Stimulated activated CD4-positive, alpha-beta T cell treated with anti-CD3 and anti-CD28 coated beads, Interleukin-4, amount 100 ng/mL, for 4 hours (primary cell): ENCODE measurements around the gene NCAM2.

Experiments
- DNase-seq, 2 experiments: peaks; one replicate each; pipeline ENCODE4 v3.0.0-alpha.2; 2020

NCAM2 gene

GRCh38 chr21:21231913-21232312 is 233.7 kb downstream of the NCAM2 start:
- DNase-seq, result no peak

- DNase-seq, result no peak
Measured at GRCh38 chr21:21232320-21232719, 234.1 kb downstream of the NCAM2 start.

- DNase-seq, result no peak
Measured at GRCh38 chr21:21233051-21233450, 234.8 kb downstream of the NCAM2 start.

- DNase-seq, result no peak
Measured at GRCh38 chr21:21236996-21237395, 238.8 kb downstream of the NCAM2 start.

- no peak for DNase-seq
Measured at GRCh38 chr21:21238629-21239400, 240.6 kb downstream of the NCAM2 start.

GRCh38 chr21:21241391-21241790 is 243.2 kb downstream of the NCAM2 start:
- DNase-seq, result no peak

- DNase-seq, result no peak
Measured at GRCh38 chr21:21246007-21246406, 247.8 kb downstream of the NCAM2 start.

- no peak for DNase-seq
Measured at GRCh38 chr21:21247424-21247823, 249.2 kb downstream of the NCAM2 start.

- no peak for DNase-seq
Measured at GRCh38 chr21:21262048-21262447, 263.8 kb downstream of the NCAM2 start.

GRCh38 chr21:21268061-21268471 is 269.9 kb downstream of the NCAM2 start:
- DNase-seq, result no peak

GRCh38 chr21:21268885-21269284 is 270.7 kb downstream of the NCAM2 start:
- no peak for DNase-seq

- no peak for DNase-seq
Measured at GRCh38 chr21:21279193-21279901, 281.1 kb downstream of the NCAM2 start.

- DNase-seq, result no peak
Measured at GRCh38 chr21:21283810-21284209, 285.6 kb downstream of the NCAM2 start.

- no peak for DNase-seq
Measured at GRCh38 chr21:21286170-21286798, 288.1 kb downstream of the NCAM2 start.

- DNase-seq, result no peak
Measured at GRCh38 chr21:21290751-21291150, 292.5 kb downstream of the NCAM2 start.

GRCh38 chr21:21291883-21292569 is 293.8 kb downstream of the NCAM2 start:
- DNase-seq, result no peak

- no peak for DNase-seq
Measured at GRCh38 chr21:21295303-21295702, 297.1 kb downstream of the NCAM2 start.

- no peak for DNase-seq
Measured at GRCh38 chr21:21297211-21297610, 299.0 kb downstream of the NCAM2 start.

GRCh38 chr21:21301013-21301412 is 302.8 kb downstream of the NCAM2 start:
- DNase-seq, result no peak

GRCh38 chr21:21309510-21309909 is 311.3 kb downstream of the NCAM2 start:
- DNase-seq, result no peak

GRCh38 chr21:21324297-21324696 is 326.1 kb downstream of the NCAM2 start:
- DNase-seq, result no peak

GRCh38 chr21:21332492-21332891 is 334.3 kb downstream of the NCAM2 start:
- no peak for DNase-seq

GRCh38 chr21:21341041-21341440 is 342.8 kb downstream of the NCAM2 start:
- no peak for DNase-seq
